ENCODE results near the gene GPR35. TPM values are rescaled to one million over a fixed set of nuclear protein-coding genes. Genes with fewer than 3 reads are reported as not detected.

The GPR35 gene
- polyA plus RNA-seq, 1 experiment: 0.17 TPM

DNA sequence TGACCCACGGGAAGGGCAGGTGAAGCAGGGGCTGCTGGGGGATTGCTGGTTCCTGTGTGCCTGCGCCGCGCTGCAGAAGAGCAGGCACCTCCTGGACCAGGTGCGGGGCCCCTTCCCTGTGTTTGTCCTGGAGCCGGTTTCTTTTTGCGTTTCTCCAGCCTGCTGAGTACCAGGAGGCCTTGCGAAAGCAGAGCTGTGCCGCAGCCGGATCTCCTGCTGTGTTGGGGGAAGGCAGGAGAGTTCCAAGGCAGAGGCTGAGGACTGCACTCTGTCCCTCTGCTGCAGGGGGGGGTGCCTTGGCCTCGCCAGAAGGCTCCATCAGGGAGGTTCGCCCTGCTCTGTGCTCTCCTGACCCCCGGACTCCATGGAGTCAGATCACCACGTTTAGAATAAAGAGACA is 35.9 kb upstream of the GPR35 start:
- DNase-seq (ENCODE audit: low read depth): no peak
- ChIA-PET CTCF (no interaction called here), POLR2A (no interaction called here)
- Histone ChIP-seq H3K4me3 (ENCODE audit: low read depth, low read length) (no peak overlapping the region), H3K27me3 (ENCODE audit: control insufficient read depth, insufficient read depth, low read length) (no peaks in the 10 kb centered on the region), H3K36me3 (ENCODE audit: control insufficient read depth, insufficient read depth, low read length) (peaks cover 13% of the 10 kb centered on the region)
- TF ChIP-seq, protein P1, sequence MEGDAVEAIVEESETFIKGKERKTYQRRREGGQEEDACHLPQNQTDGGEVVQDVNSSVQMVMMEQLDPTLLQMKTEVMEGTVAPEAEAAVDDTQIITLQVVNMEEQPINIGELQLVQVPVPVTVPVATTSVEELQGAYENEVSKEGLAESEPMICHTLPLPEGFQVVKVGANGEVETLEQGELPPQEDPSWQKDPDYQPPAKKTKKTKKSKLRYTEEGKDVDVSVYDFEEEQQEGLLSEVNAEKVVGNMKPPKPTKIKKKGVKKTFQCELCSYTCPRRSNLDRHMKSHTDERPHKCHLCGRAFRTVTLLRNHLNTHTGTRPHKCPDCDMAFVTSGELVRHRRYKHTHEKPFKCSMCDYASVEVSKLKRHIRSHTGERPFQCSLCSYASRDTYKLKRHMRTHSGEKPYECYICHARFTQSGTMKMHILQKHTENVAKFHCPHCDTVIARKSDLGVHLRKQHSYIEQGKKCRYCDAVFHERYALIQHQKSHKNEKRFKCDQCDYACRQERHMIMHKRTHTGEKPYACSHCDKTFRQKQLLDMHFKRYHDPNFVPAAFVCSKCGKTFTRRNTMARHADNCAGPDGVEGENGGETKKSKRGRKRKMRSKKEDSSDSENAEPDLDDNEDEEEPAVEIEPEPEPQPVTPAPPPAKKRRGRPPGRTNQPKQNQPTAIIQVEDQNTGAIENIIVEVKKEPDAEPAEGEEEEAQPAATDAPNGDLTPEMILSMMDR (IDR thresholded peaks at IDR 0.05; ENCODE audit: insufficient read depth, low read depth, low read length): no peak

DNA sequence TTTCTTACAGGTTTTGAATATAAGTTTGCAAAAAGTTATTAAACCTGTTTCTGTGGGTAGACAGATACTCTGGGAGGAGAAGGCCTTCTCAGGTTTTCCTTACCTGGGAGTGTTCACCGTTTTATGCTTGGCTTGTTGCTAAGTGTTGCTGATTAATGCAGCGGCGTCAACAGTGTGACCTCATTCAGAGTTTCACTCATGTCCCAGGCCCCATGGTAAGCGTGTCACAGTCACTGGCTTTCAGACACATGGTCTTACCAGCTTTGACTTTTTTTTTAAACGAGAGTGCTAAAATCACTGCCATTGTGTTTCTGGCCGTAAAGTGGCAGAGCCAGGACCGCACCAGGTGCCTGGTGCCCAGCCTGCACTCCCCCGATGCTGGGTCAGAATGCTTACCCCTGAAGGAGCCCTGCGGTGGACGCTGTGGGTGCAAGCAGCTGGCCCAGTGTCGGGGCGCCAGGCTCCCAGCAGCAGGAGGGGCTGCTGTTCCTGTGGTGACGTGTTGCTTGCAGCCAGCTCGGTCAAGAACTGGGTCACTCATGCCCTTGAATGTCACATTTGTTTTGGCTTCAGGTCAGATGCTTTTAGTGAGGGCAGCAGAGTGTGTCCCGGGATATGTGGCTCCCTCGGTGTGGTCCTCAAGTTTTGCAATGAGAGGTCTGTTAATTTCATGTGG is 35.3 kb upstream of the GPR35 start:
- TF ChIP-seq, protein P1 (IDR thresholded peaks at IDR 0.05; ENCODE audit: insufficient read depth, low read depth, low read length): no peak
- ChIA-PET CTCF (no interaction called here), POLR2A (no interaction called here)
- Histone ChIP-seq H3K4me3 (ENCODE audit: low read depth, low read length) (no peak overlapping the region), H3K36me3 (ENCODE audit: control insufficient read depth, insufficient read depth, low read length) (peaks cover 13% of the 10 kb centered on the region), H3K27me3 (ENCODE audit: control insufficient read depth, insufficient read depth, low read length) (no peaks in the 10 kb centered on the region)
- no peak for DNase-seq (ENCODE audit: low read depth)

DNA sequence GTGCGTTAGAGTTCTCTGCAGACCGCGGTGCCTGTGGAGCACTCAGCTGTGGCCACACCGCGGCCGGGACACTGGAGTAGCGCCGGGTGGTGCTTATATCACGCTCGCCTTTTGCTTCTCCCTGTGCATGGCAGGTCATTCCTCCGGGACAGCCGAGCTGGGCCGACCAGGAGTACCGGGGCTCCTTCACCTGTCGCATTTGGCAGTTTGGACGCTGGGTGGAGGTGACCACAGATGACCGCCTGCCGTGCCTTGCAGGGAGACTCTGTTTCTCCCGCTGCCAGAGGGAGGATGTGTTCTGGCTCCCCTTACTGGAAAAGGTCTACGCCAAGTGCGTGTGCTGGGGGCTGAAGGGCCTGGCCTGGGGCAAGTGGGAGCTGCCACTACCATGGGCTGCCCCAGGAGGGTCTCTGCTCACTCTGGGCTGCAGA is 34.6 kb upstream of the GPR35 start:
- ChIA-PET CTCF (interaction anchor here (1.4 kb wide), 1 partner anchor 26 kb away, joined by 4 read pairs; no protein-coding TSS in a partner anchor), POLR2A (no interaction called here)
- no peaks in the 10 kb centered on the region for H3K27me3 ChIP-seq (ENCODE audit: control insufficient read depth, insufficient read depth, low read length)
- no peak overlapping the region for H3K4me3 ChIP-seq (ENCODE audit: low read depth, low read length)
- peaks cover 16% of the 10 kb centered on the region for H3K36me3 ChIP-seq (ENCODE audit: control insufficient read depth, insufficient read depth, low read length)
- no peak for DNase-seq (ENCODE audit: low read depth)
- TF ChIP-seq, protein P1 (IDR thresholded peaks at IDR 0.05; ENCODE audit: insufficient read depth, low read depth, low read length): no peak

DNA sequence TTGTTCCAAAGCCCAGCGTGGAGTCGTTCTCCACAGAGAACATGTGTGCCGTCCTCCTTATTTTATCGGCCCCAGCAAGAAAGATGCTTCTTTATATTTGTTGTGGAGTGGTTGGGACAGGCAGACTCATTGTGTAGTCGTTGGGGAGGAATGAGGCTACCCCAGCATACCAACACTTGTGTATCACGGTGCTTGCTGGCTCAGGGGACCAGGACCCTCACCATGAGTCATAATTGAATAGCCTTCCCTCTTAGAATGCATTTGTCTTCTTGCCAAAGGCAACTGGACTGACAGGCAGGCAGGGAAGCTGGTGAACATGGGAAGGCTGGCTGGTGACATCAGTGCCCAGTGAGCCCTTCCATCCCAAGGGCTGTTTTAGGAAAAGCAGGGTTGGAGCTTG is 34.1 kb upstream of the GPR35 start:
- POLR2A ChIA-PET: no interaction called here
- DNase-seq (ENCODE audit: low read depth): no peak

DNA sequence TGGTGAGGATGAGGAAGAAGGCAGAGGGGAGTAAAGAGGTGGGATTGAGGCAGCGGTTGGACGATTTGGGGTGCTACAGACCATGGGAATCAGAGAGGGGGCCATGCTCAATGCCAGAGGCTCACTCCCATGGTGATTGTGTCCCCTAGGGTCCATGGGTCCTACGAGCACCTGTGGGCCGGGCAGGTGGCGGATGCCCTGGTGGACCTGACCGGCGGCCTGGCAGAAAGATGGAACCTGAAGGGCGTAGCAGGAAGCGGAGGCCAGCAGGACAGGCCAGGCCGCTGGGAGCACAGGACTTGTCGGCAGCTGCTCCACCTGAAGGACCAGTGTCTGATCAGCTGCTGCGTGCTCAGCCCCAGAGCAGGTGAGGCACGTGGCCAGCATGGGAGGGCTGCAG is 33.5 kb upstream of the GPR35 start:
- ChIA-PET CTCF (interaction anchor here (1.4 kb wide), 1 partner anchor 27 kb away, joined by 4 read pairs; no protein-coding TSS in a partner anchor), POLR2A (no interaction called here)
- no peak overlapping the region for H3K4me3 ChIP-seq (ENCODE audit: low read depth, low read length)
- DNase-seq (ENCODE audit: low read depth): no peak
- peaks cover 17% of the 10 kb centered on the region for H3K36me3 ChIP-seq (ENCODE audit: control insufficient read depth, insufficient read depth, low read length)
- H3K27me3 ChIP-seq (ENCODE audit: control insufficient read depth, insufficient read depth, low read length): no peaks in the 10 kb centered on the region
- TF ChIP-seq, protein P1 (IDR thresholded peaks at IDR 0.05; ENCODE audit: insufficient read depth, low read depth, low read length): no peak

More for the DNA sequence above, 34.1 kb upstream of the GPR35 start:
- Histone ChIP-seq H3K36me3 (ENCODE audit: control insufficient read depth, insufficient read depth, low read length) (peaks cover 17% of the 10 kb centered on the region), H3K4me3 (ENCODE audit: low read depth, low read length) (no peak overlapping the region), H3K27me3 (ENCODE audit: control insufficient read depth, insufficient read depth, low read length) (no peaks in the 10 kb centered on the region)
- CTCF ChIA-PET: interaction anchor here (1.4 kb wide), 1 partner anchor 27 kb away, joined by 4 read pairs; no protein-coding TSS in a partner anchor
- TF ChIP-seq, protein P1 (IDR thresholded peaks at IDR 0.05; ENCODE audit: insufficient read depth, low read depth, low read length): no peak

All from BJ (cell line).